H9 (cell line): ENCODE measurements around the gene RIC1. TPM values are rescaled to one million over a fixed set of nuclear protein-coding genes. Genes with fewer than 3 reads are reported as not detected.

ENCODE experiments used
- DNase-seq: peaks from one replicate; pipeline ENCODE4 v3.0.0-alpha.2; 2017
- H2AFZ ChIP-seq: one replicate; pipeline ENCODE4 v1.6.1; 2013; ENCODE audit warnings: mild to moderate bottlenecking, low read length, control low read depth, moderate library complexity
- H2AK5ac ChIP-seq: 2 replicates; pipeline ENCODE4 v1.6.1; 2013; ENCODE audit warnings: low read length, control low read depth, mixed read lengths; ENCODE audit not compliant: insufficient read length
- H2BK120ac ChIP-seq: one replicate; pipeline ENCODE4 v1.6.1; 2013; ENCODE audit warnings: low read depth, mild to moderate bottlenecking, low read length, control low read depth, inconsistent platforms; ENCODE audit not compliant: poor library complexity, severe bottlenecking
- H2BK12ac ChIP-seq: 2 replicates; pipeline ENCODE4 v1.6.1; 2013; ENCODE audit warnings: low read length, control low read depth, mixed read lengths, low read depth; ENCODE audit not compliant: insufficient read length
- H2BK15ac ChIP-seq: 2 replicates; pipeline ENCODE4 v1.6.1; 2013; ENCODE audit warnings: low read depth, low read length, control low read depth
- H2BK20ac ChIP-seq: one replicate; pipeline ENCODE4 v1.6.1; 2013; ENCODE audit warnings: low read depth, mild to moderate bottlenecking, low read length, control low read depth, inconsistent platforms; ENCODE audit not compliant: poor library complexity, severe bottlenecking
- H2BK5ac ChIP-seq: 2 replicates; pipeline ENCODE4 v1.6.1; 2013; ENCODE audit warnings: low read length, control low read depth, mixed read lengths; ENCODE audit not compliant: insufficient read length
- H3K14ac ChIP-seq: 2 replicates; pipeline ENCODE4 v1.6.1; 2013; ENCODE audit warnings: low read length, control low read depth; ENCODE audit not compliant: insufficient read depth
- H3K18ac ChIP-seq: 2 replicates; pipeline ENCODE4 v1.6.1; 2013; ENCODE audit warnings: low read depth, mild to moderate bottlenecking, mixed read lengths, low read length, control low read depth; ENCODE audit not compliant: insufficient read length
- H3K23ac ChIP-seq: 2 replicates; pipeline ENCODE4 v1.6.1; 2013; ENCODE audit warnings: low read length, control low read depth, mixed read lengths, low read depth; ENCODE audit not compliant: insufficient read length
- H3K23me2 ChIP-seq: 2 replicates; pipeline ENCODE4 v1.6.1; 2013; ENCODE audit warnings: low read depth, mild to moderate bottlenecking, mixed read lengths, low read length, control low read depth; ENCODE audit not compliant: insufficient read length, poor library complexity, severe bottlenecking
- H3K27ac ChIP-seq: 2 replicates; pipeline ENCODE4 v1.5.1; 2013; ENCODE audit warnings: low read length, control low read depth, mixed read lengths, low read depth; ENCODE audit not compliant: insufficient read length
- H3K27me3 ChIP-seq: 2 replicates; pipeline ENCODE4 v1.6.1; 2013; ENCODE audit warnings: low read length, control low read depth, inconsistent platforms; ENCODE audit not compliant: insufficient read depth
- H3K4ac ChIP-seq: 2 replicates; pipeline ENCODE4 v1.6.1; 2013; ENCODE audit warnings: low read depth, mild to moderate bottlenecking, control low read depth, inconsistent platforms, low read length, moderate library complexity
- H3K4me1 ChIP-seq: 2 replicates; pipeline ENCODE4 v1.6.1; 2013; ENCODE audit warnings: low read length, control low read depth, inconsistent platforms; ENCODE audit not compliant: insufficient read depth
- H3K4me2 ChIP-seq: 2 replicates; pipeline ENCODE4 v1.6.1; 2013; ENCODE audit warnings: low read length, control low read depth, mixed read lengths; ENCODE audit not compliant: insufficient read length, insufficient read depth
- H3K56ac ChIP-seq: 2 replicates; pipeline ENCODE4 v1.6.1; 2013; ENCODE audit warnings: low read depth, mild to moderate bottlenecking, mixed read lengths, low read length, control low read depth; ENCODE audit not compliant: insufficient read length
- H3K79me1 ChIP-seq: 2 replicates; pipeline ENCODE4 v1.6.1; 2013; ENCODE audit warnings: low read depth, mild to moderate bottlenecking, moderate library complexity, low read length, control low read depth, inconsistent platforms; ENCODE audit not compliant: insufficient read depth, poor library complexity, severe bottlenecking
- H3K79me2 ChIP-seq: 2 replicates; pipeline ENCODE4 v1.6.1; 2013; ENCODE audit warnings: low read length, control low read depth, inconsistent platforms; ENCODE audit not compliant: insufficient read depth
- H3K9ac ChIP-seq: 2 replicates; pipeline ENCODE4 v1.6.1; 2013; ENCODE audit warnings: low read length, control low read depth, mixed read lengths; ENCODE audit not compliant: insufficient read length; ENCODE audit errors: extremely low read depth
- H3K9me3 ChIP-seq: one replicate; pipeline ENCODE4 v1.6.1; 2013; ENCODE audit warnings: low read depth, low read length, inconsistent platforms; ENCODE audit not compliant: control insufficient read depth
- H3T11ph ChIP-seq: one replicate; pipeline ENCODE4 v1.6.1; 2013; ENCODE audit warnings: mild to moderate bottlenecking, low read length, control low read depth, inconsistent platforms
- H4K20me1 ChIP-seq: one replicate; pipeline ENCODE4 v1.6.1; 2013; ENCODE audit not compliant: control insufficient read depth, insufficient read length, insufficient read depth
- H4K5ac ChIP-seq: 2 replicates; pipeline ENCODE4 v1.6.1; 2013; ENCODE audit warnings: low read depth, mild to moderate bottlenecking, mixed read lengths, low read length, control low read depth; ENCODE audit not compliant: insufficient read length
- H4K8ac ChIP-seq: replicated peaks from 2 replicates; pipeline ENCODE4 v1.6.1; 2013; ENCODE audit warnings: low read length, control low read depth, mixed read lengths, low read depth; ENCODE audit not compliant: insufficient read length
- H4K91ac ChIP-seq: 2 replicates; pipeline ENCODE4 v1.6.1; 2013; ENCODE audit warnings: low read depth, mild to moderate bottlenecking, moderate library complexity, mixed read lengths, low read length, control low read depth; ENCODE audit not compliant: insufficient read length
- H3K27ac Mint-ChIP-seq, 3 experiments: 2 replicates in 2 of 3; 3 replicates in 1 of 3; pipeline ENCODE4 v1.8.0; 2020 to 2021; ENCODE audit warnings: mixed read lengths in 3 of 3, mild to moderate bottlenecking in 1 of 3, moderate library complexity in 1 of 3
- H3K27me3 Mint-ChIP-seq: 2 replicates; pipeline ENCODE4 v1.8.0; 2021; ENCODE audit warnings: low read depth, mild to moderate bottlenecking, moderate library complexity, mixed read lengths
- H3K36me3 Mint-ChIP-seq, 3 experiments: 2 replicates in 2 of 3; 3 replicates in 1 of 3; pipeline ENCODE4 v1.8.0; 2020 to 2021; ENCODE audit warnings: low read depth in 3 of 3, mixed read lengths in 3 of 3; ENCODE audit not compliant: insufficient read depth in 1 of 3
- H3K4me1 Mint-ChIP-seq, 2 experiments: 2 replicates each; pipeline ENCODE4 v1.8.0; 2020; ENCODE audit warnings: mixed read lengths in 2 of 2
- H3K4me3 Mint-ChIP-seq, 2 experiments: 2 replicates in 1 of 2; 3 replicates in 1 of 2; pipeline ENCODE4 v1.8.0; 2020 to 2021; ENCODE audit warnings: mild to moderate bottlenecking in 2 of 2, mixed read lengths in 2 of 2, moderate library complexity in 1 of 2
- H3K9me3 Mint-ChIP-seq, 2 experiments: 2 replicates in 1 of 2; 3 replicates in 1 of 2; pipeline ENCODE4 v1.8.0; 2020; ENCODE audit warnings: mild to moderate bottlenecking in 2 of 2, mixed read lengths in 2 of 2, moderate library complexity in 1 of 2
- CTCF ChIP-seq: fragments of 200-600 bp; sonication (generic); conservative IDR thresholded peaks from 3 replicates; pipeline ENCODE4 v1.8.0; 2021; ENCODE audit warnings: antibody characterized with exemption, mild to moderate bottlenecking
- WGBS: extraction: QIAGEN DNeasy Blood & Tissue Kit; methylation state at CpG from one replicate; pipeline ENCODE4 v1.1.7; 2013; ENCODE audit warnings: missing lambda C conversion rate, low lambda C conversion rate, mixed read lengths; ENCODE audit not compliant: insufficient read length; ENCODE audit errors: extremely low coverage; 5-methylcytosine and 5-hydroxymethylcytosine counted together
- total RNA-seq: library from RNA; stranded (reverse); gene quantifications from 2 replicates; pipeline ENCODE4 v1.2.1, GENCODE V29; 2021

RIC1 gene
- total RNA-seq, 1 experiment from 2014 or later: 13.7 TPM

GRCh38 chr9:5815461-5815860 is 186.6 kb downstream of the RIC1 start:
- H3K4me3 Mint-ChIP-seq: no peak overlapping the region
- Histone ChIP-seq H3K18ac (no peak overlapping the region), H3T11ph (no peak overlapping the region), H3K27me3 (no peaks in the 10 kb centered on the region), H3K4me1 (no peaks in the 10 kb centered on the region), H3K4ac (no peak overlapping the region), H2BK5ac (no peak overlapping the region), H3K23me2 (no peaks in the 10 kb centered on the region), H3K23ac (no peak overlapping the region), H4K20me1 (no peaks in the 10 kb centered on the region), H4K8ac (no peak overlapping the region), H3K79me2 (no peaks in the 10 kb centered on the region), H3K14ac (no peak overlapping the region), H2BK12ac (no peak overlapping the region), H3K56ac (no peak overlapping the region), H3K27ac (no peak overlapping the region), H2BK20ac (no peak overlapping the region), H3K9ac (no peak overlapping the region), H3K4me2 (no peak overlapping the region), H2AK5ac (no peak overlapping the region), H3K9me3 (no peaks in the 10 kb centered on the region), H4K5ac (no peak overlapping the region), H2AFZ (no peak overlapping the region), H4K91ac (no peak overlapping the region), H3K79me1 (no peaks in the 10 kb centered on the region), H2BK120ac (no peak overlapping the region), H2BK15ac (no peak overlapping the region)
- no peaks in the 10 kb centered on the region for H3K27me3 Mint-ChIP-seq
- H3K9me3 Mint-ChIP-seq: no peaks in the 10 kb centered on the region
- no CpG with 5 or more reads among the region's 1 CpG for WGBS
- no peak for TF ChIP-seq CTCF
- peaks cover 4 to 20% (median 15%) of the 10 kb centered on the region in 3 experiments; a peak in 5 of 7 replicates for H3K36me3 Mint-ChIP-seq
- DNase-seq: no peak
- H3K4me1 Mint-ChIP-seq: no peaks in the 10 kb centered on the region
- no peak overlapping the region for H3K27ac Mint-ChIP-seq
